ENCODE measurements around the gene GALM.
"Not testable (repeated sequence)": the region's sequence is repeated elsewhere in the genome, so short reads cannot be mapped to it uniquely, and the experiment has no call there.

GALM gene

DNA sequence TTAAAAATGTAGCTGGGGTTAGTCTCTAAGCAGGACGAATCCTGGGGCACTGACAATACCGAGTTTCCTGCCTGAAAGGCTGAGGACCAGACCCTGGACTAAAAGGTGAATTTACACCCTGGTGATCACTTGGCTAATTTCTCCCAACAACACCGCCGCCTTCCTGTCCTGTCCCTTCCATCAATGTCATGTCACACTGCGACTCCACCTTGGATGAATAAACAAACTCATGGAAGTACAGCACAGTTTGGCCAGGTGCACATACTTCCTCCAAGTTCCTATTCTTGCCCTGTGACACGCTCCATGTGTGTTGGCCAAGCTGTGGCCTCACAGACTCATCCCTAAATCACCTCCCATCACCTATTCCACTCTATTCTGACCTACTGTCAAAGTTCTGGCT, 15.9 kb upstream of the GALM start:
- DNase-seq (ENCODE audit: low spot score) = no peak

DNA sequence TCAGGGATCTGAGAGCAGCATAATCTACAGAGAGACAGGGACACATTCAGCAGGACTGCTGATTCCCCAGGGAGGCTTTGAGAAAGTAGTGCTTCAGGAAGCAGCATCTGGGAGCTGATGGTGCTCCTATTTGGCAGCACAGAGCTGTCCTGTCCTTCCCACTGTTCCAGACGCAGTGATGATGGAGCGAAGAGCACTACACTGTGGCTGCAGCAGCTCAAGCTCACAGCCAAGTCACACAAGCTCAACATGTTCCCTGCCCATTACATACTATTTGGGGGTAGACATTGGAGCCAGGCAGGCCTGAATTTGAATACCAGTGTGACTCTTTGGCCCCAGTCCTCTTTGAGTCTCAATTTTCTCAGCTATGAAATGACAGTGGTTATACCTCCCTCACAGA, 15.2 kb upstream of the GALM start:
- DNase-seq (ENCODE audit: low spot score) = no peak

DNA sequence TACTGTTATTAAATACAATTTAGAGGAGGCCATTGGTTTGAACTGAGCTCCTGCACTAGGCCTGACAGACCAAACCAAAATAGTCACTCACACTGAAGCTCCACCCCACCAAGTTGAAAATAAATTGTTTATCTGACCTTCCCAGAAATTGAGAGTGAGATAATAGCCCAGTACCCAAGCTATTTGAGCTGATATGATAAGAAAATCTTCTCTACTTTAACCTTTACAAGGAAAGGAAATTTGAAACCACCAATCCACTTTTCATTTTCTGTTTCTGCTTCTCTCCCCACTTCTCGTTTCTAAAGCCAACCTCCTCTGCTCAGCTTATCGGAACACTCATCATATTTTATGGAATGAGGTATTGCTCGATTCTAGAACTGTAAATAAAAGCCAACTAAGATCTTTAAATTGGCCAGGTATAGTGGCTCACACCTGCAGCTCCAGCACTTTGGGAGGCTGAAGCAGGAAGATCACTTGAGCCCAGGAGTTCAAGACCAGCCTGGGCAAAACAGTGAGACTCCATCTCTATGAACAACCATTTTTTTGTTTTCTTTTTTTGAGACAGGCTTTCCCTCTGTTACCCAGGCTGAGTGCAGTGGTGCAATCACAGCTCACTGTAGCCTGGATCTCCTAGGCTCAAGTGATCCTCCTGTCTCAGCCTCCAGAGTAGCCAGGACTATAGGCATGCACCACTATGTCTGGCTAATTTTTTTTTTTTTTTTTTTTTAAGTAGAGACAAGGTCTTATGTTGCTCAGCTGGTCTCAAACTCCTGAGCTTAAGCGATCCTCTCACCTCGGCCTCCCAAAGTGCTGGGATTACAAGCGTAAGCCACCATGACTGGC, 13.3 kb upstream of the GALM start:
- DNase-seq (ENCODE audit: low spot score) = no peak

DNA sequence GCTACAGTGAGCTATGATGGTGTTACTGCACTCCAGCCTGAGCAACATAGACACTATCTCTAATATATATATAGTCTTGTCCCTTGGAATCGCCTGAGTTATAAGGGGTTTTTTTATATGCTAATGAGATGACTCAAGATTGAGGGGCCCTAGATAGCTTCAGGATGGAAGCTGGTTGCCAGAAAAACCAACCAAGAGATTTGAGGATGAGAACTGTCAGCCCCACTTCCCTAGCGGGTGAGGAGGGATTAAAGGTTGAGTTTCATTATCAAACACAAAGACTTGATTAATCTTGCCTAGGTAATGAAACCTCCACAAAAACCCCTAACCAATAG, 12.6 kb upstream of the GALM start:
- DNase-seq (ENCODE audit: low spot score) = no peak

DNA sequence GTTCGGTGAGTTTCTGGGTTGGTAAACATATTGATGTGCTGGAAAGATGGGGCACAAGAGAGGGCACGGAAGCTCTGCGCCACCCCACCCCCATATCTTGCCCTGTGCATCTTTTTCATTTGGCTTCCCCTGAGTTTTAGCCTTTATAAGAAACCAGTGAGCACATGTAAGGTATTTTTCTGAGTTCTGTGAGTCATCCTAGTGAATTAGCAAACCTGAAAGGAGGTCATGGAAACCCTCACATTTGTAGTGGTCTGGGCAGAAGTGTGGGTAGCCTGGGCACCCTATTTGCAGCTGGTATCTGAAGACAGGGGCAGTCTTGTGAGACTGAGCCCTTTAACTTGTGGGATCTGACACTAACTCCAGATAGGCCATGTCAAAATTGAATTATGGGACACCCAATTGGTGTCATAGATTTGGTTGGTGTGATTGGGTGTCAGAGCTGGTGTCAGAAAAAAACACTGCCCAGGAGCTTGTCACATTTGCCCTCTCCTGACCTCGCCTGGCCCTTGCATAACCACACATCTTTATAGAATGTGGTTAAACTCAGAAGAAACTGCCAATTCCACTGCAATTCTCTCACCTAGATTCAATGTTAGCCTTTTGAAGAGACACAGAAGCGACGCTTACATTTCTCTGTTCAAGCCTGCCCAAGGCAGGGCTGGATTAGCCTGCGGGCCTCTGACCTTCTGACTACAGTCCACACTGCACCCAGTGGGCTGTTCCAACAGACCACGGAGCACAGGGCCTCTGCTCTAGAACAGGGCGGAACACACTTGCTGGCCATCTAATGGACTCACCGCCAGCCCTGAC, 12.0 kb upstream of the GALM start:
- no peak for DNase-seq (ENCODE audit: low spot score)

DNA sequence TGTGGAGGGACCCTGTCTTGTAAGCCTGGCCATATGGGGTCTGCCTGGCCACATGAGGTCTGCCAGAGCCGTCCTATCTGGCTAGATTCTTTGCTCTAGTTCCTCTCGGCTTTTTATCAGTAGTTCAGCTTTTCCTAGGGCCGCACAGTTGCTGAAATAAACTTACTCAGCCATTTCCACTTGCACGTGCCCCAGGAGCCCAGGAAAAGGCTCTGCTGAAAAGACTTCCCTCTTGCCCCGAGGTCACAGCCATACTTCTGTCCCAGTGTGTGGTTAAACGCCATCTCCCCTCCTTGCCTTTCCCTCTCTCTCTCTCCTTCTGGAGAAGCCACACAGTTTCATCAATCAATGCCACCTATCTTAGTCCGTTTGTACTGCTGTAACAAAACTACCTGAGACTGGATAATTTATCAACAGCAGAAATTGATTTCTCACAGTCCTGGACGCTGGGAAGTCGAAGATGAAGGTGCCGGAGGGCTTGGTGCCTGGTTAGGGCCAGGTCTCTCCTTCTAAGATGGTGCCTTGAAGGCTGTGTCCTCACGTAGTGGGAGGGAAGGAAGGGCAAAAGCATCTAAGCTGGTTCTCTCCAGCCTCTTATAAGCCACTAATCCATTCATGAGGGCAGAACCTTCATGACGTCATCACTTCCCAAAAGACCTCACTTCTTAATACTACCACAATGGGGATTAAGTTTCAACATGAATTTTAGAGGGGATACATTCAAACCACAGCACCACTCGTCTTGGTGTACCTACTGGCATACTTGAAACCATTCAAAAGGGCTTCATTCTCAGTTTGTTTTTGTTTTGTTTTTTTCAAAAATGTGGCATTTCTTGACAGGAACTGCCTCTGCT, 11.2 kb upstream of the GALM start:
- no peak for DNase-seq (ENCODE audit: low spot score)

DNA sequence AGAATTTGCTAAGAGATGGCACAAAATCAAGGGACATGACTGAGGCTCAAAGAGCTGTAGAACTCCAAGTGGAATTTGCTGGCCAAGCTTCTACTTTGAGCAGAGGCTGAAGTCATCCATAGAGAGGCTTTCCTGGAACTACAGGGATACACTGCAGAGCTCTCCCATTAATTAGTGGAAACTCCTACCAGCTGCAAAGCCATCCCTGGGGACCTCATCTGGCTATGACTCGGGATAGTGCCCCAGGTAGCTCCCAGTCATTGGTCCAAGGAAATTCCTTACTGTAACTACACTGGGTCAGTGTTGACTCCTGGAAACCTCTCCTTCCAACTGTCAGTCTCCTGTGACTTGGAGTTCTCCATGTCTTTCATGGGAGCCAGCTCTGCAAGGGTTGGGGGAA, 10.5 kb upstream of the GALM start:
- DNase-seq (ENCODE audit: low spot score) = no peak

DNA sequence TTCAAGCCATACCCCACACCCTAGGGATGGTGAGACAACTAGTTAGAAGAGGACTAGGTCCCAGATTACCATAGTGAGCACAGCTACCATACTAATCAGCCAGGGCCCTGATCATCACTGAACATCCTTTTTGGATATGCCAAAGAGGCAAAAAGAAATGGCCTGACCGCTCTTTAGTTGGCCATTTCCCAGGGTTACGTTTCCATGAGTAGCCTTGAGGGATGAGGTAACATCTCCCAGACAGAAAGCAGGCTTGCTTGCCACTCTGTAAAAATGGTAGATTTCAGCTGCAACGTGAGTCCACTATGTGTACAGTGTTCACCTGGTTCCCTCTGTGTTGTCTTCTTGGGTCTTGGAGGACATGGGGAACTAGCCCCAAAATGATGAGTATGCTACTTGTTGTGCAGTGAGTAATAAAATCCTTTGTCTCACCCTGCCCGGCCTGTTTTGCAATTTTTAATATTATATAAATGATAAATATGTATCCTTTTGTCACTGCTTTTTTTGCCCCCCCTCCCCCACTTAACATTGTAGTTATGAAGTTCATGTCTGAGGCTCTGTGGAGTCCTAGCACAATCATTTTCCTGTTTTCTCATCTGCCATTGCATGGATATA, 8.9 kb upstream of the GALM start:
- no peak for DNase-seq (ENCODE audit: low spot score)

DNA sequence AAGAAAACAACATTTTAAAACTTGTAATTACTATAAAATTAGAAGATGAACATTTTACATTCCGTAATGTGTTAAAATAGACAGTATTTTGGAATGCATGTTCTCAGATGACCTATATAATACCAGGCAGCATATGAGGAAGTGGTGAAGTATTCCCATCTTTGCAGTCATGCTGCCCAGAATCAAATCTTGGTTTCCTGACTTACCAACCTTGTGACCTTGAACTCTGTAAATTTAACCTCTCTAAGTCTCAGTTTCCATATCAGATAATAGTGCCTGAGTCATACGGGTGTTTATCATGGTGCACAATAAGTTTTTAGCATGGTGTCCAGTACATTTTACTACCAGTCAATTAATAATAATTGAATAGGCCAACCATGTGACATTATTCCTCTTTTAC, 7.3 kb upstream of the GALM start:
- no peak for DNase-seq (ENCODE audit: low spot score)

DNA sequence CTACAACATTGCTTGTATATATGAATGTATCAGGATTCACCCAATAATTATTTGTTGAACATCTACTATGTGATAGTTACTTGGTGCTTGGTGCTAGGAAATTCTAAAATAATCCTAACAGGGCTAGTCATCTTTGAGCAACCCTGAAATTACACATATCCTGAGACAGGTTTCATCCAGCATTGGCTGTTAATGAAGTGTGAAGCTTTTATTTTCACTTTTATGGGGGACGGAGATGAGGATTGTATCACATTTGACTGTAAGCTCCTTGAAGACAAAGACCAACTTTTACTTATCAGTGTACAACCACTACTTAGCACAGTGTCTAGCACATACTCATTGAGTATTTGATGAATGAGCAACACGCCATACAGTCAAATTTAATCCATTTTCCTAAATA, 6.8 kb upstream of the GALM start:
- no peak for DNase-seq (ENCODE audit: low spot score)

DNA sequence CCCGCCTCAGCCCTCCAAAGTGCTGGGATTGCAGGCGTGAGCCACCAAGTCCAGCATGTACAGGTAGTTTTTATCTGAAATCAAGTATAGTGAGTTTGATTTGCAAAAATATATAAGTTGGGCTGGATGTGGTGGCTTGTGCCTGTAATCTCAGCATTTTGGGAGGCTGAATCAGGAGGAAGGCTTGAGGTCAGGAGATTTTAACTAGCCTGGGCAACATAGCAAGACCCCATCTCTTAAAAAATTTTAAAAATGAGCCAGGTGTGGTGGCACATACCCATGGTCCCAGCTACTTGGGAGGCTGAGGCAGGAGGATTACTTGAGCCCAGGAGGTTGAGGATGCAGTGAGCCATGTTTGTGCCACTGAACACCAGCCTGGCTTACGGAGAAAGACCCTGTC, 5.6 kb upstream of the GALM start:
- DNase-seq (ENCODE audit: low spot score) = no peak

DNA sequence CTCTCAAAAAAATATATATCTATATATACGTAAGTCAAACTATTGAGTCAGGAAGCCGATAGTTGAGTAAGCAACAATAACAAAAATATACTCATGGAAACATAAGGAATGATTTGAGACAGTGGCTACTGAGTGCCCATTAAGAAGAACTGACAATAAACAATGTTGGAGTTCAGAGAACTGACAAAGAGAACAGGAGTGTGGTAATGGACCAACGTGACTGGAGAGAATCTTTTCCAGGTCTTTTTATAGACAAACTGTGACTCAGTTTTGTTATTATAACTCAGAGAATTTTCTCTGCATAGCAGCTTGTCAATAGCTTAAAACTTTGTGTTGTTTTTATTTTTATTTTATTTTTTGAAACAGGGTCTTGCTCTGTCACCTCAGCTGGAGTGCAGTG, 4.6 kb upstream of the GALM start:
- DNase-seq (ENCODE audit: low spot score) = no peak

DNA sequence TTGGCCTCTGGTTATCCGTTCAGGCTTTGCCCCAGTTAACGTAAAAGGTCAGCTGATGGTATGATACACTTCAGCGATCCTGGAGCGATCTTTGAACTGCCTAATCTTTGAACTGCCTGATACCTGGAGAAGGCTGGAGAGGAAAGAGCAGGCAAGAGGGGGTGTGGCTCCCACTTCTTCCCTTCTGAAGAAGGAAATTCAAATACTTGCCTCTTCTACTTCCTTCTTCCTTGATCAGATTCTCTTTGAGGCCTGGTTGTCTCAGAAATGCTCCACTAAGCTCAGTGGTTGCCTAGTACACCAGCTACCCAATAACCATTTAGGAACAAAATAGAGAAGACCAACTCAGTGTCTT, 619 bp downstream of the GALM start:
- no peak for DNase-seq (ENCODE audit: low spot score)

DNA sequence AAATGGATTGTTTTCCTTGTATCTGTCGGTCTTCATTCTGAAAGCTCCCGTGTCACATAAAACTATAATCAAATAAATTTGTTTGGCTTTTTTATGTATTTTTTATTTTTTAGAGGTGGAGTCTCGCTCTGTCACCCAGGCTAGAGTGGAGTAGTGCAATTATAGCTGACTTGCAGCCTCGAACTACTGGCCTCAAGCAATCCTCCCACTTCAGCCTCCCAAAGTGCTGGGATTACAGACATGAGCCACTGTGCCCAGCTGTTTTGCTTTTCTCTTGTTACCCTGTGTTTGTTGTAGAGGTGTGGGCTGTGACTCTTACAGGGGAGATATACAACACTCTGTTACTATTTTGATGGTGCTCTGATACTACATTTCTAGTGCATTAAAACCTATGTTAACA, 2.2 kb downstream of the GALM start:
- no peak for DNase-seq (ENCODE audit: low spot score)

DNA sequence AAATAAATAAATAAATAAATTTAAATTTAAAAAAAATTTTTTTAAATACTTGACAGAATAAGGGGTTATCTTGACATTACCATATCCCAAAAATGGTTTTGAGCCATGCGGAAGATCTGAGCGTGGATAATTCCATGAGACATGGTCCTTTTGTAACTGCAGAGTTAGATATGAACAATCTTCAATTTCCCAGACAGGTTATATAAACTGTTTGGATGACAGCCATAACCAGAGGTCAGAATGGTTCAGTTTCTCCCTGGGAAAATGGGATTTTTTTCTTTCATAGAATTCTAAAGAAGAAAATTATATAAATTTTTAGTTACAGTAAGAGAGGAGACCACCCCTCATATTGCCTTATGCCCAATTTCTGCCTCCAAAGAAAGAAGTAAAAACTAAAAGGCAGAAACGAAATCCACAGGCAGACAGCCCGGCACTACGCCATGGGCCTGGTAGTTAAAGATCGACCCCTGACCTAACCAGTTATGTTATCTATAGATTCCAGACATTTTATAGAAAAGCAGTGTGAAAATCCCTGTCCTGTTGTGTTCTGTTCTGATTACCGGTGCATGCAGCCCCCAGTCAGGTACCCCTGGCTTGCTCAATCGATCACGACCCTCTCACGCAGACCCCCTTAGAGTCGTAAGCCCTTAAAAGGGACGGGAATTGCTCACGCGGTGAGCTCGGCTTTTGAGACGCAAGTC, 3.0 kb downstream of the GALM start:
- DNase-seq (ENCODE audit: low spot score) = no peak

DNA sequence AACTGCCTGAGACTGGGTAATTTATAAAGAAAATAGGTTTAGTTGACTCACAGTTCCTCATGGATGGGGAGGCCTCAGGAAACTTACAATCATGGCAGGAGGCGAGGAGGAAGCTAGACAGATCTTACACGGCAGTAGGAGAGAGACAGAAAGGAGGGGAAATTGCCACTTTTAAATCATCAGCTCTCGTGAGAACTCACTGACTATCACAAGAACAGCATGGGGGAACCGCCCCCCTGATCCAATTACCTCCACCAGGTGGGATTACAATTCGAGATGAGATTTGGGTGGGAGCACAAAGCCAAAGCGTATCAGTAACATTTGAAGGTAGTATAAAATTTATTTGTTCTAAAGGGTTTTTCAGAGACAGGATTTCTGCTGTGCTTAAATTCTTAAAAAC, 5.4 kb downstream of the GALM start:
- DNase-seq (ENCODE audit: low spot score) = no peak

DNA sequence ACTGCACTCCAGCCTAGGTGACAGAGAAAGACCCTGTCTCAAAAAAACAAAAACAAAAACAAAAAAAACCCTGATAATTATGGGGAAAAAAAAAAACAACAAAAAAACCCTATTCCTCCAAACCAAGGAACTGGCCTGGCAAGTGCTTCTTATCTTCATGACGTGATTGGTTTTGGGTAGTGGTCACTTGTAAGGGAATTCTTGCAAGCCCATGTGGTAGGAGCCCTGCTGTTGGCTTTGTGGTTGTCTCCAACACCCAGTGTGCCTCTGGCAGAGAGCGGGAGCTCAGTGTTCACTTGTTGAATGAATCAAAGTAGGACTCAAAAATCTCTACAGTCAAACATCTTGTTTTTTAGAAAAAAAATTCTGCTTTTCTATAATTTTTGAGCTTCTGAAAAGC, 6.0 kb downstream of the GALM start:
- no peak for DNase-seq (ENCODE audit: low spot score)

DNA sequence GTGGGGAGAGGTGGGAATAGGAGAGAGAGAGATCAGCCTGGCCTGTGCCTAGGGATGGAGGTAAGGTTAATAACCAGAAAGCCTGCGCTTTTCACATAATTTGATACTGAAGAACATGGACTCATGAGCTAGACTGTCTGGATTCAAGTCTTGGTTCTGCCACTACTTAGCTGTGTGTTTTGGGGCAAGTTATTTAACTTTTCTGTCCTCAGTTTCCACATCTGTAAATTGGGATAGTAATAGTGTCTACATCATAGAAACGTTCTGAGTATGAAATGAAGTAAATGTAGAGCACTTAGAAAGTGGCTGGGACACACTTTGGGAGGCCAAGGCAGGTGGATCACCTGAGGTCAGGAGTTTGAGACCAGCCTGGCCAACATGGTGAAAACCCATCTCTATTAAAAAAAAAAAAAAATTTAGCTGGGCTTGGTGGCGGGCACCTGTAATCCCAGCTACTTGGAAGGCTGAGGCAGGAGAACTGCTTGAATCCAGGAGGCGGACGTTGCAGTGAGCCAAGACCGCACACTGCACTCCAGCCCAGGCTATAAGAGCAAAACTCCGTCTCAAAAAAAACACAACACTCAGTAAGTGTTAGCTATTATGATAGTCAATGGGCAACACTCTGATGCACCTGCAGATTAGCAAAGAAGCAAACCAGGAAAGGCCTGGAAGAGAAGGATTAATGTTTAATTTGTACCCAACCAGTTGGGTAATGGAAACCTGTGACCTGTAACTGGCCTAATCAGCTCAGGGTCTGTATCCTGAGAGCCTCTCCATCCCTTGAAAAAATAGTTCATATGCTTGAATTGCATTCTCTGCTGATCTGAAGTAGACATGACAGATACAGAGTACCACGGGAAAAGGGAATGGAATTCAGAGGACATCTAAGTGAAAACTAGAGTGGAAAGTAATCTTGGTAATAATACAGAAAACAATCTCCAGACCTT, 6.8 kb downstream of the GALM start:
- no peak for DNase-seq (ENCODE audit: low spot score)

DNA sequence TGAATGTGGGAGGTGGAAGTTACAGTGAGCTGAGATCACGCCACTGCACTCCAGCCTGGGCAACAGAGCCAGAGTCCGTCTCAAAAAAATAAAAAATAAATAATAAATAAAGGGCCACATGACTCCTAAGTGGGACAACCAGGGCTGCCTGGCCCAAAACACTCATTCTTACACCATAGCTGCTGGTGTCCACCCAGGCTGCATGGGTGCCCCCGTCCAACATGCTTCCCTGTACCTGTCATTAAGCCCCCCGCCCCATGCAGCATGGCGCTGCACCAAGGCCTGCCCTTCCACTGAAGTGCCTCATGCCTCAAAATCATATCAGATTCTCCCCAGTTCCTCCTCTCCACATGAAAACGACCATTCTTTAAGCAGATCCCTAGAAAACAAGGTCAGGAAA, 10.8 kb downstream of the GALM start:
- no peak for DNase-seq (ENCODE audit: low spot score)

DNA sequence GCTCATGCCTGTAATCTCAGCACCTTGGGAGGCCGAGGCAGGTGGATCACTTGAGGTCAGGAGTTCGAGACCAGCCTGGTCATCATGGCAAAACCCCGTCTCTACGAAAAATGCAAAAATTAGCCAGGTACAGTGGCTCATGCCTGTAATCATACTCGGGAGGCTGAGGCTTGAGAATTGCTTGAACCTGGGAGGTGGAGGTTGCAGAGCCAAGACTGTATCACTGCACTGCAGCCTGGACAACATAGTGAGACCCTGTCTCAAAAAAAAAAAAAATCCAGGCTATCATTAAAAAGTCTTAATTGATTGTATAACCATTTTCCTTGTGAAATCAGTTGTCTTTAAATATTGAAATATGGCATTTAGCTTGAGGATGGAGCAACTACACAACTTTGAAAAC, 15.0 kb downstream of the GALM start:
- not testable (repeated sequence) for DNase-seq (ENCODE audit: low spot score)

All from cerebellar cortex (tissue), 1 donor.